Measurements from ENCODE around the gene TAB2.

TAB2 gene

GRCh38 chr6:149289966-149290365, 27.5 kb upstream of the TAB2 start:
- TF ChIP-seq CTCF (IDR thresholded peaks at IDR 0.05; ENCODE audit: insufficient read depth, low read depth, low read length, missing control alignments): no peak
- DNase-seq (ENCODE audit: low read depth): no peak

GRCh38 chr6:149293244-149293643, 24.3 kb upstream of the TAB2 start:
- DNase-seq (ENCODE audit: low read depth): peak; percentile 80
- no peak for TF ChIP-seq CTCF (IDR thresholded peaks at IDR 0.05; ENCODE audit: insufficient read depth, low read depth, low read length, missing control alignments)
- no peak overlapping the region for H3K4me3 ChIP-seq (ENCODE audit: low read length)

More at GRCh38 chr6:149289966-149290365, 27.5 kb upstream of the TAB2 start:
- H3K4me3 ChIP-seq (ENCODE audit: low read length): no peak overlapping the region

- H3K4me3 ChIP-seq (ENCODE audit: low read length): no peak overlapping the region
- no peak for TF ChIP-seq CTCF (IDR thresholded peaks at IDR 0.05; ENCODE audit: insufficient read depth, low read depth, low read length, missing control alignments)
Measured at GRCh38 chr6:149300563-149300962, 16.9 kb upstream of the TAB2 start.

GRCh38 chr6:149302723-149303122, 14.8 kb upstream of the TAB2 start:
- DNase-seq (ENCODE audit: low read depth): no peak
- H3K4me3 ChIP-seq (ENCODE audit: low read length): no peak overlapping the region
- no peak for TF ChIP-seq CTCF (IDR thresholded peaks at IDR 0.05; ENCODE audit: insufficient read depth, low read depth, low read length, missing control alignments)

More at GRCh38 chr6:149300563-149300962, 16.9 kb upstream of the TAB2 start:
- DNase-seq (ENCODE audit: low read depth): no peak

GRCh38 chr6:149303468-149303867, 14.0 kb upstream of the TAB2 start:
- no peak for DNase-seq (ENCODE audit: low read depth)
- no peak for TF ChIP-seq CTCF (IDR thresholded peaks at IDR 0.05; ENCODE audit: insufficient read depth, low read depth, low read length, missing control alignments)
- no peak overlapping the region for H3K4me3 ChIP-seq (ENCODE audit: low read length)

GRCh38 chr6:149305372-149305771, 12.1 kb upstream of the TAB2 start:
- no peak overlapping the region for H3K4me3 ChIP-seq (ENCODE audit: low read length)
- DNase-seq (ENCODE audit: low read depth): no peak
- TF ChIP-seq CTCF (IDR thresholded peaks at IDR 0.05; ENCODE audit: insufficient read depth, low read depth, low read length, missing control alignments): no peak

- no peak overlapping the region for H3K4me3 ChIP-seq (ENCODE audit: low read length)
- peak; percentile 9 for DNase-seq (ENCODE audit: low read depth)
- TF ChIP-seq CTCF (IDR thresholded peaks at IDR 0.05; ENCODE audit: insufficient read depth, low read depth, low read length, missing control alignments): no peak
Measured at GRCh38 chr6:149306967-149307366, 10.5 kb upstream of the TAB2 start.

Data from epithelial cell of esophagus (primary cell).